OCI-LY7 (cell line): ENCODE results near the gene MMP11. TPM values are rescaled to one million over a fixed set of nuclear protein-coding genes. Genes with fewer than 3 reads are reported as not detected.

Experiments
- BruUV-seq: library from RNA; stranded (reverse); fragments of 400-500 nt; replicated peaks from 2 replicates; lab custom pipeline; 2021; lab: Mats Ljungman, UMichigan
- CTCF ChIA-PET: fragments of 300-600 bp; sonication (Branson Sonifier 250); formaldehyde crosslinking; loops from one replicate; lab custom pipeline; 2022; ENCODE audit warnings: antibody characterized with exemption; ENCODE audit not compliant: unreplicated experiment; lab: Charles Lee
- POLR2A ChIA-PET: fragments of 300-600 bp; sonication (Branson Sonifier 250); formaldehyde crosslinking; loops from one replicate; lab custom pipeline; 2022; ENCODE audit warnings: antibody characterized with exemption; lab: Charles Lee
- DNase-seq: peaks from one replicate; pipeline ENCODE4 v3.0.0-alpha.2; 2015; ENCODE audit warnings: low spot score
- H2AFZ ChIP-seq: fragments of 200-600 bp; sonication (generic), shearing (Covaris generic); 2 replicates; pipeline ENCODE4 v1.6.1; 2014; ENCODE audit warnings: mild to moderate bottlenecking, antibody characterized with exemption, low read length, moderate library complexity
- H3K27ac ChIP-seq: fragments of 200-600 bp; sonication (generic); 2 replicates; pipeline ENCODE4 v1.5.1; 2014; ENCODE audit warnings: mixed run types, low read depth, mild to moderate bottlenecking, moderate library complexity, low read length, inconsistent platforms; ENCODE audit not compliant: poor library complexity, severe bottlenecking
- H3K36me3 ChIP-seq: fragments of 200-600 bp; sonication (generic); 2 replicates; pipeline ENCODE4 v1.6.1; 2014; ENCODE audit warnings: mild to moderate bottlenecking, antibody characterized with exemption, low read length, moderate library complexity, mixed read lengths; ENCODE audit not compliant: insufficient read depth
- H3K4me1 ChIP-seq: fragments of 200-600 bp; sonication (generic); 2 replicates; pipeline ENCODE4 v1.5.1; 2014; ENCODE audit warnings: mild to moderate bottlenecking, low read length; ENCODE audit not compliant: insufficient read depth, poor library complexity, severe bottlenecking
- H3K4me2 ChIP-seq: fragments of 200-600 bp; sonication (generic); 2 replicates; pipeline ENCODE4 v1.6.1; 2014; ENCODE audit warnings: mild to moderate bottlenecking, low read length
- H3K4me3 ChIP-seq: fragments of 200-600 bp; sonication (generic); 2 replicates; pipeline ENCODE4 v1.5.1; 2014; ENCODE audit warnings: mild to moderate bottlenecking, low read depth, low read length; ENCODE audit not compliant: poor library complexity, severe bottlenecking
- H3K79me2 ChIP-seq: fragments of 200-600 bp; sonication (generic); 2 replicates; pipeline ENCODE4 v1.6.1; 2016; ENCODE audit warnings: low read depth, mild to moderate bottlenecking, low read length, moderate library complexity, mixed read lengths; ENCODE audit not compliant: insufficient read depth
- H3K9me2 ChIP-seq: fragments of 200-600 bp; sonication (generic); 2 replicates; pipeline ENCODE4 v1.6.1; 2016; ENCODE audit warnings: mild to moderate bottlenecking, low read length, mixed read lengths; ENCODE audit not compliant: insufficient read depth
- H3K9me3 ChIP-seq: fragments of 200-600 bp; sonication (generic); 2 replicates; pipeline ENCODE4 v1.6.1; 2014; ENCODE audit warnings: mild to moderate bottlenecking, mixed run types, low read length, mixed read lengths
- H4K20me1 ChIP-seq: fragments of 200-600 bp; sonication (generic); 2 replicates; pipeline ENCODE4 v1.6.1; 2014; ENCODE audit warnings: mild to moderate bottlenecking, antibody characterized with exemption, low read length, moderate library complexity, mixed read lengths; ENCODE audit not compliant: insufficient read depth
- EZH2phosphoT487 ChIP-seq: fragments of 200-600 bp; sonication (generic); IDR thresholded peaks from 2 replicates; pipeline ENCODE4 v1.6.1; 2018; ENCODE audit warnings: low read depth, borderline replicate concordance, mild to moderate bottlenecking, mixed run types, antibody characterized with exemption, low read length, moderate library complexity, mixed read lengths
- intact Hi-C: fragments of 100-400 bp; cut with micrococcal nuclease; formaldehyde crosslinking; loops from one replicate; pipeline ENCODE4 v1.10.0; 2022; ENCODE audit not compliant: unreplicated experiment
- total RNA-seq, 2 experiments: library from RNA; depleted of rRNA in 1 of 2; stranded (reverse); fragments of >200 nt in 1 of 2; shearing (Covaris generic) in 1 of 2; gene quantifications; 2 replicates each; pipeline ENCODE4 v1.2.3, GENCODE V29; 2014 to 2022
- TF ChIP-seq, protein P1 (sequence below): fragments of 200-600 bp; sonication (generic); conservative IDR thresholded peaks from 2 replicates; pipeline ENCODE4 v1.5.1; 2014; ENCODE audit warnings: mild to moderate bottlenecking, antibody characterized with exemption, low read length, moderate library complexity, mixed read lengths

Gene MMP11
- total RNA-seq, 2 experiments from 2014 or later: 9.2 to 12.9 TPM

DNA sequence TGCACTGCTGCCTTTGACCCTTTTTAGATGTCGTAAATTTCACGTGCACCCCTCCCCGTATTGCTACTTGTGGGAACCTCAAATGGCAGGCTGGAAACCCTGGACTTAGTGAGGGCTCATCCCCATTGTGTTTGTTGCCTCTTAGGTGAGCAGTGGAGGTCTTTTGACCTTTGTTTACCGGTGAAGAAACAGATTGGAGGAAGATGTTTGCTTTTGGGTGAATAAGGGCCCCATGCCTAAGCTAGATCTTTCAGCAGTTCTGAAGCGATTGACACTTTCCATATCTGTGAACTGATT is 14.9 kb downstream of the MMP11 start:
- no peak for DNase-seq
- peaks cover 48% of the 10 kb centered on the region for H3K36me3 ChIP-seq
- peak overlapping the region; percentile 91 for H3K4me2 ChIP-seq
- H3K4me1 ChIP-seq: peaks cover 48% of the 10 kb centered on the region
- BruUV-seq: no TSS peak
- peak overlapping the region; percentile 84 for H3K27ac ChIP-seq
- H3K9me3 ChIP-seq: no peaks in the 10 kb centered on the region
- peaks cover 52% of the 10 kb centered on the region for H3K79me2 ChIP-seq
- POLR2A ChIA-PET: interaction anchor here (1.0 to 1.2 kb wide), 3 partner anchors 12 to 58 kb away, joined by 3 to 4 read pairs (median 3); no protein-coding TSS in a partner anchor
- intact Hi-C loops: loop anchor here (2.0 to 5.0 kb wide), 2 partner anchors 13 to 50 kb away; partner anchors contain the start of gene DERL3
- H4K20me1 ChIP-seq: peaks cover 22% of the 10 kb centered on the region
- CTCF ChIA-PET: interaction anchor here (0.8 kb wide), 1 partner anchor 62 kb away, joined by 3 read pairs; no protein-coding TSS in a partner anchor
- no peaks in the 10 kb centered on the region for H3K9me2 ChIP-seq
- H2AFZ ChIP-seq: no peak overlapping the region
- peak overlapping the region; percentile 75 for H3K4me3 ChIP-seq
- TF ChIP-seq EZH2phosphoT487: no peak
- TF ChIP-seq, protein P1, sequence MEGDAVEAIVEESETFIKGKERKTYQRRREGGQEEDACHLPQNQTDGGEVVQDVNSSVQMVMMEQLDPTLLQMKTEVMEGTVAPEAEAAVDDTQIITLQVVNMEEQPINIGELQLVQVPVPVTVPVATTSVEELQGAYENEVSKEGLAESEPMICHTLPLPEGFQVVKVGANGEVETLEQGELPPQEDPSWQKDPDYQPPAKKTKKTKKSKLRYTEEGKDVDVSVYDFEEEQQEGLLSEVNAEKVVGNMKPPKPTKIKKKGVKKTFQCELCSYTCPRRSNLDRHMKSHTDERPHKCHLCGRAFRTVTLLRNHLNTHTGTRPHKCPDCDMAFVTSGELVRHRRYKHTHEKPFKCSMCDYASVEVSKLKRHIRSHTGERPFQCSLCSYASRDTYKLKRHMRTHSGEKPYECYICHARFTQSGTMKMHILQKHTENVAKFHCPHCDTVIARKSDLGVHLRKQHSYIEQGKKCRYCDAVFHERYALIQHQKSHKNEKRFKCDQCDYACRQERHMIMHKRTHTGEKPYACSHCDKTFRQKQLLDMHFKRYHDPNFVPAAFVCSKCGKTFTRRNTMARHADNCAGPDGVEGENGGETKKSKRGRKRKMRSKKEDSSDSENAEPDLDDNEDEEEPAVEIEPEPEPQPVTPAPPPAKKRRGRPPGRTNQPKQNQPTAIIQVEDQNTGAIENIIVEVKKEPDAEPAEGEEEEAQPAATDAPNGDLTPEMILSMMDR: no peak

DNA sequence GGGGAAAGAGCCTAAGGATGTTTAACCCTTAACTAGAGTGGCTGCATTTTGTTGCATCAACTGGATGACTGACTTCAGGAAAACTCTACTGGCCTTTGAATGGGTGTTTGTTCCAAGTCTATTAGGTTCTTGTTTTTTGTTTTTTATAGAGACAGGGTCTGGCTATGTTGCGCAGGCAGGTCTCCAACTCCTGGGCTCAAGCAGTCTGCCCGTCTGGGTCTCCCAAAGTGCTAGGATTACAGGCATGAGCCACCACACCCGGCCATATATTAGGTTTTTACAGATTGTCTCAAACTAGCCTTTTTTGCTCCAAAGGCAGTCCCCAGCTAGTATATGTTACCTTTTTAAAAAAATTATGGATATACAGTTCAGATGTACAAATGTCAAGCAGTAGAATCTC is 15.3 kb downstream of the MMP11 start:
- Histone ChIP-seq H3K4me2 (peak overlapping the region; percentile 91), H2AFZ (no peak overlapping the region), H4K20me1 (peaks cover 22% of the 10 kb centered on the region), H3K27ac (peak overlapping the region; percentile 84), H3K9me3 (no peaks in the 10 kb centered on the region), H3K36me3 (peaks cover 52% of the 10 kb centered on the region), H3K9me2 (no peaks in the 10 kb centered on the region), H3K79me2 (peaks cover 52% of the 10 kb centered on the region), H3K4me3 (peak overlapping the region; percentile 75), H3K4me1 (peaks cover 48% of the 10 kb centered on the region)
- intact Hi-C loops: loop anchor here (2.0 to 5.0 kb wide), 2 partner anchors 13 to 49 kb away; partner anchors contain the start of gene DERL3
- no peak for DNase-seq
- POLR2A ChIA-PET: interaction anchor here (1.0 to 1.1 kb wide), 2 partner anchors 13 to 58 kb away, joined by 3 to 4 read pairs; no protein-coding TSS in a partner anchor
- BruUV-seq: TSS peak; percentile 72
- CTCF ChIA-PET: no interaction called here
- no peak for TF ChIP-seq EZH2phosphoT487
- TF ChIP-seq, protein P1: no peak

DNA sequence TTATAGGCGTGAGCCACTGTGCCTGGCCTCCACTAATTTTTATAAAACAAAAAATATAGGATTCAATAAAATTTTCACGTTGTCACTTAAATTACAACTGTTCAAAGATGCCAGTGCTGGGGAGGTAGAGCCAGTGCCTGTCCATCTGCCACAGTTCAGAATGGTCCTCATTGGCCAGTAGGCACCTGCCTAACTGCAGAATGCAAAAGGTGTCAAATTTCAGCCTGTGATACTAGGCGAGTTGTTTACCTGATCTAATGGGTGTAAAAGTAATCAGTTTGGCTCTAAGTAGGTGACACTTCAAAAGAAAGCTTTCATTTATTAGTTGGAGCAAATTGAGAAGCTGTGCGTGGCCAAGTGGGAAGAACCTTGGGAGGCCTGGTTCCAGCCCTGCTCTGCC is 16.5 kb downstream of the MMP11 start:
- DNase-seq: no peak
- H3K36me3 ChIP-seq: peaks cover 64% of the 10 kb centered on the region
- intact Hi-C loops: loop anchor here (5.0 kb wide), 1 partner anchor 48 kb away; the partner anchor contains the start of gene DERL3
- TF ChIP-seq EZH2phosphoT487: no peak
- TF ChIP-seq, protein P1: no peak
- ChIA-PET CTCF (no interaction called here), POLR2A (interaction anchor here (0.6 to 0.7 kb wide), 3 partner anchors 17 to 68 kb away, joined by 3 to 7 read pairs (median 3); partner anchors contain the start of gene SLC2A11)
- peaks cover 52% of the 10 kb centered on the region for H3K79me2 ChIP-seq
- peak overlapping the region; percentile 91 for H3K4me2 ChIP-seq
- H3K9me3 ChIP-seq: no peaks in the 10 kb centered on the region
- peaks cover 22% of the 10 kb centered on the region for H4K20me1 ChIP-seq
- no TSS peak for BruUV-seq
- H3K4me3 ChIP-seq: peak overlapping the region; percentile 75
- H3K27ac ChIP-seq: no peak overlapping the region
- H3K9me2 ChIP-seq: no peaks in the 10 kb centered on the region
- peaks cover 41% of the 10 kb centered on the region for H3K4me1 ChIP-seq
- H2AFZ ChIP-seq: no peak overlapping the region
